Transverse colon (tissue), 4 donors: Measurements from ENCODE around the gene OR2F2. TPM values are rescaled to one million over a fixed set of nuclear protein-coding genes. Genes with fewer than 3 reads are reported as not detected.

Source experiments
- DNase-seq: peaks from one replicate; pipeline ENCODE4 v3.0.0-alpha.2; 2019
- H3K27ac ChIP-seq, 4 donors: fragments of 200-600 bp; sonication (generic); 2 replicates each; pipeline ENCODE4 v1.5.1; 2016 to 2018; ENCODE audit warnings: inconsistent platforms in 4 of 4
- H3K27me3 ChIP-seq: fragments of 200-600 bp; sonication (generic); 2 replicates; pipeline ENCODE4 v1.5.1; 2017; ENCODE audit warnings: inconsistent platforms
- H3K36me3 ChIP-seq, 4 donors: fragments of 200-600 bp; sonication (generic); 2 replicates each; pipeline ENCODE4 v1.5.1; 2017 to 2019; ENCODE audit warnings: inconsistent platforms in 4 of 4
- H3K4me1 ChIP-seq, 4 donors: fragments of 200-600 bp; sonication (generic); 2 replicates each; pipeline ENCODE4 v1.5.1; 2017 to 2020; ENCODE audit warnings: inconsistent platforms in 4 of 4
- H3K4me3 ChIP-seq, 4 donors: fragments of 200-600 bp; sonication (generic); 1 replicate in 1 of 4; 2 replicates in 3 of 4; pipeline versions ENCODE4 v1.5.1 to v1.6.1; 2017 to 2019; ENCODE audit warnings: inconsistent platforms in 4 of 4
- H3K9me3 ChIP-seq, 2 donors: fragments of 200-600 bp; sonication (generic); 2 replicates each; pipeline ENCODE4 v1.5.1; 2017 to 2019; ENCODE audit warnings: inconsistent platforms in 2 of 2
- EP300 ChIP-seq: sonication (generic); formaldehyde crosslinking; IDR thresholded peaks from one replicate; pipeline ENCODE4 v1.6.1; 2017; ENCODE audit warnings: antibody characterized with exemption, low read depth
- POLR2A ChIP-seq: fragments of 450-650 bp; IDR thresholded peaks from one replicate; pipeline ENCODE4 v1.6.1; 2016; ENCODE audit warnings: antibody characterized with exemption, mild to moderate bottlenecking, moderate library complexity
- POLR2AphosphoS5 ChIP-seq, 3 donors: sonication (generic); formaldehyde crosslinking; IDR thresholded peaks; one replicate each; pipeline ENCODE4 v1.6.1; 2016; ENCODE audit warnings: antibody characterized with exemption in 3 of 3
- WGBS, 2 donors: methylation state at CpG; one replicate each; pipeline ENCODE4 v1.1.5; 2018; ENCODE audit warnings: low coverage in 1 of 2; 5-methylcytosine and 5-hydroxymethylcytosine counted together
- in situ Hi-C, 4 donors: fragments of 200-750 bp; cut with MboI; loops; one replicate each; pipeline versions ENCODE4 v1.15.0 to v1.15.1; 2017; ENCODE audit warnings: low sequenced_read_pairs in 3 of 4, low pct_ligation_motif_present in 1 of 4, low pct_unique_long_range_greater_than_20kb in 1 of 4
- intact Hi-C: fragments of 100-400 bp; cut with DNase I; formaldehyde crosslinking; loops from one replicate; pipeline ENCODE4 v1.15.1; 2023; ENCODE audit warnings: low total_unique reads
- total RNA-seq, 4 donors: library from RNA; depleted of rRNA; stranded (reverse); fragments of >200 nt; gene quantifications; one replicate each; pipeline ENCODE4 v1.1.0, GENCODE V29; 2016
- TF ChIP-seq, protein P1 (sequence below), 5 experiments: fragments of 200-600 bp in 3 of 5; fragments of 450-650 bp in 2 of 5; sonication (generic) in 3 of 5; IDR thresholded peaks; 1 replicate in 2 of 5; 2 replicates in 3 of 5; pipeline ENCODE4 v1.5.1; 2016 to 2017; ENCODE audit warnings: antibody characterized with exemption in 5 of 5, inconsistent platforms in 3 of 5, mild to moderate bottlenecking in 2 of 5, moderate library complexity in 1 of 5

The OR2F2 gene
- total RNA-seq, 4 donors from 2014 or later: not detected

DNA sequence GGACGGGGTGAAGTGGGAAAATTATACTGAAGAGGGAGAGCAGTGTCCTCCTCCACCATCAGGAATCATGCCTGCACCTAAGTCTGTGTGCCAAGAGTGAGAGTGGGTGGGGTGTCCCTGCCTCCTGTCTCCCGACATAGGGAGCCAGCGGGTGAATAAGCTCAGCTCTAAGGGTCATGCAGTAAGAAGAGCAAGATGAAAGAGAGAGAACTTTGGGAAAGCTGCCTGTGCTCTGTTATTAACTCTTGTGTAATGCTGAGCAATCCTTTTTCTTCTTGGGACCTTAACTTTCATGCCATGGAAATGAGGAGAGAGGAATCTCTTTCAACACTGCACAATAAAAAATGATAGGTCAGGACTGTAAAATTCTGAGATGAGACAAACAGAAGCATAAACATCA is 25.2 kb upstream of the OR2F2 start:
- H3K27me3 ChIP-seq: no peaks in the 10 kb centered on the region
- in situ Hi-C loops: no loop called here
- TF ChIP-seq, protein P1, sequence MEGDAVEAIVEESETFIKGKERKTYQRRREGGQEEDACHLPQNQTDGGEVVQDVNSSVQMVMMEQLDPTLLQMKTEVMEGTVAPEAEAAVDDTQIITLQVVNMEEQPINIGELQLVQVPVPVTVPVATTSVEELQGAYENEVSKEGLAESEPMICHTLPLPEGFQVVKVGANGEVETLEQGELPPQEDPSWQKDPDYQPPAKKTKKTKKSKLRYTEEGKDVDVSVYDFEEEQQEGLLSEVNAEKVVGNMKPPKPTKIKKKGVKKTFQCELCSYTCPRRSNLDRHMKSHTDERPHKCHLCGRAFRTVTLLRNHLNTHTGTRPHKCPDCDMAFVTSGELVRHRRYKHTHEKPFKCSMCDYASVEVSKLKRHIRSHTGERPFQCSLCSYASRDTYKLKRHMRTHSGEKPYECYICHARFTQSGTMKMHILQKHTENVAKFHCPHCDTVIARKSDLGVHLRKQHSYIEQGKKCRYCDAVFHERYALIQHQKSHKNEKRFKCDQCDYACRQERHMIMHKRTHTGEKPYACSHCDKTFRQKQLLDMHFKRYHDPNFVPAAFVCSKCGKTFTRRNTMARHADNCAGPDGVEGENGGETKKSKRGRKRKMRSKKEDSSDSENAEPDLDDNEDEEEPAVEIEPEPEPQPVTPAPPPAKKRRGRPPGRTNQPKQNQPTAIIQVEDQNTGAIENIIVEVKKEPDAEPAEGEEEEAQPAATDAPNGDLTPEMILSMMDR (IDR thresholded peaks at IDR 0.05): no peak
- TF ChIP-seq POLR2AphosphoS5 (IDR thresholded peaks at IDR 0.05) (no peak), POLR2A (no peak), EP300 (no peak)
- DNase-seq: no peak
- intact Hi-C loops: no loop called here
- H3K27ac ChIP-seq: no peak overlapping the region
- H3K36me3 ChIP-seq: no peaks in the 10 kb centered on the region
- H3K9me3 ChIP-seq: no peaks in the 10 kb centered on the region
- H3K4me1 ChIP-seq: no peaks in the 10 kb centered on the region
- 72 to 80% methylated on average over 1 to 3 of the region's 3 CpGs for WGBS, 2 donors
- H3K4me3 ChIP-seq: no peak overlapping the region

DNA sequence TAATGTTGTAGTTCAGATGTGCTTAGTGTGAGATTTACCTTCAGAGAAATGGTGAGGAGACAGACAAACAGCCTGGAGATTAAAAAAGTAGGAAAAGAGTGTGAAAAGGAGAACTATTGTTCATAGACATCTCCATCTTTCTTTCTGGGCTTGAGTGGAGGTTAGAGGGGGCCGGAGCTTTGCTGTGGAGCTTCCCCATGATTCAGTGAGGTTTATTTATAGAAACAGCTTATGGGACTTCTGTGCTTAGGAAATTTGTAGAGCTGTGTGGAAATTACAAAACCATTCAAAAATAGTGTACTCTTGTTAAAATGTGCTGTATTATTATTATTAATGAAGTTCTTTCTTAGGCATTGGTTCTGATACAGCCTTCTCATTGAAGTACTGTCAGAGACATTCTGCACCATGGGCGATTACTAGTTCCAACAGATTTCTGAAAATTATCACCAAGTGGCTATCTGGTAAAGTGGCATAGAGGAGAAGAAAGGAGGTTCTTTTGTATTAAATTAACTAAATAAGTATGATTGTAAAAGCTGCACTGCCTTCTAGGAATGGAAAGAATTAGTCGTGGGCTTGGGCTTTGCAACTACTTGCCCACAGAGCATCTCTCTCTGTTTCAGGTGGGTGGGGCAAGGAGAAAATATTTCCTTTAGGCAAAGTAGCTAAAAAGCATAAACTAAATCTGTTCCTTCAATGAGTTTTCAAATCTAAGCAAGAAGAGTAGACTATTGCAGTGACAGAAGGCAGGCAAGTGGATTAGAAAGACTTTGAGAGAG is 24.4 kb upstream of the OR2F2 start:
- intact Hi-C loops (no loop called here), in situ Hi-C loops (no loop called here)
- H3K4me1 ChIP-seq: no peaks in the 10 kb centered on the region
- no peak for DNase-seq
- H3K27me3 ChIP-seq: no peaks in the 10 kb centered on the region
- TF ChIP-seq, protein P1 (IDR thresholded peaks at IDR 0.05): no peak
- TF ChIP-seq POLR2A (no peak), POLR2AphosphoS5 (IDR thresholded peaks at IDR 0.05) (no peak), EP300 (no peak)
- no peaks in the 10 kb centered on the region for H3K36me3 ChIP-seq
- H3K27ac ChIP-seq: no peak overlapping the region
- WGBS, 2 donors: 67% methylated on average over 3 of the region's 3 CpGs
- no peak overlapping the region for H3K4me3 ChIP-seq
- no peaks in the 10 kb centered on the region for H3K9me3 ChIP-seq

DNA sequence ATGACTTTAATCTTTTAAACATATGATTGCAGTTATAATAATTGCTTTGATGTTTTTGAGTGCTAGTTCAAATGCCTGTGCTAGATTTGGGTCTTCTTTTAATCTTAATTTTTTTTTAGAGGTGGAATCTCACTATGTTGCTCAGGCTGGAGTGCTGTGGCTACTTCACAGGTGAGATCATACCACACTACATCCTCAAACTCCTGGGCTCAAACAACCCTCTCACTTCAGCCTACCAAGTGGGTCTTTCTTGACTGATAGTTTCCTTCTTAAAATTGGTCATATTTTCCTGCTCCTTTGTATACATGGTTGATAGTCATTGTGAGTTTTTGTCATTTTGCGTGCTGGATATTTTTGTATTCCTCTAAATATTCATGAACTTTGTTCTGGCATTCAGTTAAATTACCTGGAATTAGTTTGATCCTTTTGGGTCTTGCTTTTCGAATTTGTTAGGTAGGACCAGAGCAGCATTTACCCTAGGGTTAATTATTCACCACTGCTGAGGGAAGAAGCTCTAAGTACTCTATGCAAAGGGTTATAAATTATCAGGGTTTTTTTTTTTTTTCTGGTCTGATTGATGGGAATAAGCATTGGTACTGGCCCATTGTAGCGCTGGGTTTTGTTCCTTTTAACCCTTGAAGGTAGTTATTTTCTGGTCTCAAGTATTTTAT is 21.0 kb upstream of the OR2F2 start:
- H3K36me3 ChIP-seq: no peaks in the 10 kb centered on the region
- H3K4me3 ChIP-seq: no peak overlapping the region
- H3K4me1 ChIP-seq: no peaks in the 10 kb centered on the region
- intact Hi-C loops (no loop called here), in situ Hi-C loops (no loop called here)
- TF ChIP-seq, protein P1 (IDR thresholded peaks at IDR 0.05): no peak
- TF ChIP-seq POLR2AphosphoS5 (IDR thresholded peaks at IDR 0.05): no peak
- no peak for TF ChIP-seq POLR2A
- no peak for TF ChIP-seq EP300
- H3K27ac ChIP-seq: no peak overlapping the region
- H3K27me3 ChIP-seq: no peaks in the 10 kb centered on the region
- WGBS, 2 donors: 64 to 78% methylated on average over 3 of the region's 3 CpGs
- H3K9me3 ChIP-seq: no peaks in the 10 kb centered on the region
- DNase-seq: no peak

DNA sequence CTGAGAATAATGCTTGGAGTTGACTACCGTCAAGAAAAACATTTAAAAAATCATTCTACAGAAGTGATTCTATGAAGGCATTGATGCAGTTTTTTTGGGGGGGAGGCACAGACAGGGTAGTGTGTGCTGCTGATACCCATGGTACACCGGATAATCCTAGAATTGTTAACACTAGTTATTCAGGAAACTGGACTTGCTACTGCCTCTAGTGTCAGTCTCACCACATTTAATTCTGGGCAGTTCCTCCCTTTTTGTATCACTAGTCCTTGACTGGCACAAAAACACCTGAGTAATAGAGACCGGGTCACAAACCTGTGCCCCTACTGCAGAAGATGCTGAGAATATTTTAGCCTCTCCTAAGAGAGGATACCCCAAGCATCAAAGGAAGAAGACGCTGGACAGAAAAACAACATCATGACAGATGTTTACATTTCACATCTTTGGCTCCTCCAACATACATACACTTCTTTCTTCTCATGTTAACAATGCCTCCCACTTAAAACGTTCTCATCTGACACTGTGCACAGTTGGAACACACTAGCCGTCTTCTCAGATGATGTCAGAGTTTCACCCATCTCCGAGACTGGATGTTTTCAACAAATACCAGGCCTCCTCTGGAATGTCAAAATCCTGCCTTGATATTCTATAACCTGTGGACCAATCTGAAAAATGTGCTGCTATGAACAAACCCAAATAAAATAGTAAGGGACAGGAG is 19.9 kb upstream of the OR2F2 start:
- intact Hi-C loops (no loop called here), in situ Hi-C loops (no loop called here)
- 59 to 66% methylated on average over 7 of the region's 7 CpGs for WGBS, 2 donors
- DNase-seq: no peak
- no peak overlapping the region for H3K27ac ChIP-seq
- H3K4me3 ChIP-seq: no peak overlapping the region
- TF ChIP-seq POLR2A (no peak), POLR2AphosphoS5 (IDR thresholded peaks at IDR 0.05) (no peak), EP300 (no peak)
- TF ChIP-seq, protein P1 (IDR thresholded peaks at IDR 0.05): no peak
- no peaks in the 10 kb centered on the region for H3K9me3 ChIP-seq
- no peaks in the 10 kb centered on the region for H3K36me3 ChIP-seq
- no peaks in the 10 kb centered on the region for H3K27me3 ChIP-seq
- H3K4me1 ChIP-seq: no peaks in the 10 kb centered on the region
